PC-9 (cell line): ENCODE data around the gene PANX1.

ENCODE experiments used
- EZH2 ChIP-seq: fragments of 200-600 bp; sonication (generic); IDR thresholded peaks from 2 replicates; pipeline ENCODE4 v1.8.0; 2017; ENCODE audit warnings: antibody characterized with exemption, low read depth
- TF ChIP-seq, protein P1 (sequence below): fragments of 200-600 bp; sonication (generic); conservative IDR thresholded peaks from 2 replicates; pipeline ENCODE4 v1.6.1; 2017; ENCODE audit warnings: mixed run types, antibody characterized with exemption, mild to moderate bottlenecking, moderate library complexity

DNA sequence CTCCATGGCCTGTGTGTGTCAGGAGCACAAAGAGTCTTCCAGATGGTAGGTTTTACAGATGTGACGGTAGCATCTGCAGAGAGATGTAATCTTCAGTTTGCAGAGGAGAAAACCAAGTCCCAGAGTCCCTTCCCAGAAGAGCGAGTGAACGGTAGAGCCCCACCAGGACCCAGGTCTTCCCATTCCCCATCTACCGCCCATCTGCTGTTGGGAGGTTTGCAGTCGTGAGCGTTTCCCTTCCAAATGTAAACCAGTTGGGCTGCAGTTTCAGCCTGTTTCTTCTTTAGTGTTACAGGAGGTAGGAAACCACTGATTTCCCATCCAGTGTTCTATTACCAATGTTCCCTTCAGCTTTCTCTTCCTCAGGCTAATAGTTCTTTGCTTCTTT, 24.0 kb downstream of the PANX1 start:
- TF ChIP-seq, protein P1, sequence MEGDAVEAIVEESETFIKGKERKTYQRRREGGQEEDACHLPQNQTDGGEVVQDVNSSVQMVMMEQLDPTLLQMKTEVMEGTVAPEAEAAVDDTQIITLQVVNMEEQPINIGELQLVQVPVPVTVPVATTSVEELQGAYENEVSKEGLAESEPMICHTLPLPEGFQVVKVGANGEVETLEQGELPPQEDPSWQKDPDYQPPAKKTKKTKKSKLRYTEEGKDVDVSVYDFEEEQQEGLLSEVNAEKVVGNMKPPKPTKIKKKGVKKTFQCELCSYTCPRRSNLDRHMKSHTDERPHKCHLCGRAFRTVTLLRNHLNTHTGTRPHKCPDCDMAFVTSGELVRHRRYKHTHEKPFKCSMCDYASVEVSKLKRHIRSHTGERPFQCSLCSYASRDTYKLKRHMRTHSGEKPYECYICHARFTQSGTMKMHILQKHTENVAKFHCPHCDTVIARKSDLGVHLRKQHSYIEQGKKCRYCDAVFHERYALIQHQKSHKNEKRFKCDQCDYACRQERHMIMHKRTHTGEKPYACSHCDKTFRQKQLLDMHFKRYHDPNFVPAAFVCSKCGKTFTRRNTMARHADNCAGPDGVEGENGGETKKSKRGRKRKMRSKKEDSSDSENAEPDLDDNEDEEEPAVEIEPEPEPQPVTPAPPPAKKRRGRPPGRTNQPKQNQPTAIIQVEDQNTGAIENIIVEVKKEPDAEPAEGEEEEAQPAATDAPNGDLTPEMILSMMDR: no peak
- TF ChIP-seq EZH2: no peak
